Esophagus squamous epithelium (tissue), 4 donors: Measurements from ENCODE around the gene KRT84.

Experiments
- POLR2A ChIP-seq, 4 donors: fragments of 450-650 bp; IDR thresholded peaks; one replicate each; pipeline ENCODE4 v1.6.1; 2017; ENCODE audit warnings: antibody characterized with exemption in 4 of 4, mild to moderate bottlenecking in 4 of 4, moderate library complexity in 3 of 4
- TF ChIP-seq, protein P1 (sequence below), 6 experiments: fragments of 450-650 bp in 4 of 6; fragments of 200-600 bp in 2 of 6; sonication (generic) in 2 of 6; IDR thresholded peaks; one replicate each; pipeline ENCODE4 v1.5.1; 2016 to 2019; ENCODE audit warnings: antibody characterized with exemption in 6 of 6, mild to moderate bottlenecking in 4 of 6, moderate library complexity in 4 of 6

DNA sequence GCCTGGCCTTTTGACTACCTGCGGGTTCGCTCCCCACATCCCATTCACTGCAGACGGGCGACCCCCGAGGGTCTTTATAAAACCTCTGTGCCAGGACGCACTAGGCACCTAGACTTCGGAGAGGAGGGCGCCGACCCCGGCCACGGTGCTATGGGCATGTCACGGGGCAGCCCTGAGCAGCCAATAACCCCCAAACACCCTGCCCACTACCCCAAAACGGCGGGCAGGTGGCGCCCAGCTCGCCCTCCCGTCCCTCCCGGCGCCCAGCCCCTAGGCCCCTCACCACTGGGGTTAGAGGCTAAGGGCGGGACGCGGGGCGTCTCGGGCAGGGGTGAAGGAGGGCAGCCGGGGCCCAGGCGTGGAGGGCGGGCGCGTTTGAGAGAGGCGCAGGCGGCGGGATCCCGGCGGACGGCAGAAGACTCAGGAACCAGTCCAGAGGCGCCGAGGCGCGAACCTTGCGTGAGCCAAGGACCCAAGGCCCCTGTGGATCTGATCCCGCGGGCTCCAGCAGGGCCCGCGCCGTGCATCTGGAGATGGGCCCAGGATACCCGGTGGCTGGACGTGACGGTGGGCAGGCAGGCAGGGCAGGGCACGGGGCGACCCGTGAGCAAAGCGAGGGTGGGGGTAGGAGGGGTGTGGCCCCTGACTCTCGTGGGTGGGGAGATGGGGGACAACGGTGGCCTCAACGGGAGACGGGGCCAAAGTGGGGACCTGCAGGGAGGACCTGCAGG, 29.3 kb downstream of the KRT84 start:
- no peak for TF ChIP-seq POLR2A (IDR thresholded peaks at IDR 0.05)
- TF ChIP-seq, protein P1, sequence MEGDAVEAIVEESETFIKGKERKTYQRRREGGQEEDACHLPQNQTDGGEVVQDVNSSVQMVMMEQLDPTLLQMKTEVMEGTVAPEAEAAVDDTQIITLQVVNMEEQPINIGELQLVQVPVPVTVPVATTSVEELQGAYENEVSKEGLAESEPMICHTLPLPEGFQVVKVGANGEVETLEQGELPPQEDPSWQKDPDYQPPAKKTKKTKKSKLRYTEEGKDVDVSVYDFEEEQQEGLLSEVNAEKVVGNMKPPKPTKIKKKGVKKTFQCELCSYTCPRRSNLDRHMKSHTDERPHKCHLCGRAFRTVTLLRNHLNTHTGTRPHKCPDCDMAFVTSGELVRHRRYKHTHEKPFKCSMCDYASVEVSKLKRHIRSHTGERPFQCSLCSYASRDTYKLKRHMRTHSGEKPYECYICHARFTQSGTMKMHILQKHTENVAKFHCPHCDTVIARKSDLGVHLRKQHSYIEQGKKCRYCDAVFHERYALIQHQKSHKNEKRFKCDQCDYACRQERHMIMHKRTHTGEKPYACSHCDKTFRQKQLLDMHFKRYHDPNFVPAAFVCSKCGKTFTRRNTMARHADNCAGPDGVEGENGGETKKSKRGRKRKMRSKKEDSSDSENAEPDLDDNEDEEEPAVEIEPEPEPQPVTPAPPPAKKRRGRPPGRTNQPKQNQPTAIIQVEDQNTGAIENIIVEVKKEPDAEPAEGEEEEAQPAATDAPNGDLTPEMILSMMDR (IDR thresholded peaks at IDR 0.05): no peak
